ENCODE results near the gene PRR20C.
"Not testable (repeated sequence)": the region's sequence is repeated elsewhere in the genome, so short reads cannot be mapped to it uniquely, and the experiment has no call there.

The PRR20C gene

DNA sequence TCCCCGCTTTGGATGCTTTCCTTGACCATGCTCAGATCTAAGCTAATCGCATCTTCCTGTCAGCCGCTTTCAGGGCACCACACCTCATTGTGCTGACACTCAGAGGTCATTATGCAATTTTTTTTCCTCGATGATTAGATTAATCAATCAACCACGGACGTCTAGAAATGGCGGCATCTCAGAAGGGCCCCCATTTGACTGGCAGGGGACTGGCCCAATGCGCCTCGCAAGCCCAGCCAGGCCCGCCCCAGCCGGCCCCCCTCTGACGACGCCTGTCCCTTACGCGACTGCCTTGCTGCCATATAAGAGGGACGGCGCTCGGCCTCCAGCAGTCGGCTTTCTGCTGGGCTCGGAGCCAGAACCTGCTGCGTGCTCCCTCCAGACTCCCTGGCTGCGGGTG is at the start of gene PRR20C:
Gene PRR20C, plus strand, starts transcription at position 301 of the 400 bp plus-strand sequence. CDS start 387 bp downstream, outside the sequence.
- H3K4me3 Mint-ChIP-seq, H3K9me3 Mint-ChIP-seq, ATAC-seq, DNase-seq, H3K4me1 Mint-ChIP-seq, H3K27ac Mint-ChIP-seq, H3K27me3 Mint-ChIP-seq: not testable (repeated sequence)

DNA sequence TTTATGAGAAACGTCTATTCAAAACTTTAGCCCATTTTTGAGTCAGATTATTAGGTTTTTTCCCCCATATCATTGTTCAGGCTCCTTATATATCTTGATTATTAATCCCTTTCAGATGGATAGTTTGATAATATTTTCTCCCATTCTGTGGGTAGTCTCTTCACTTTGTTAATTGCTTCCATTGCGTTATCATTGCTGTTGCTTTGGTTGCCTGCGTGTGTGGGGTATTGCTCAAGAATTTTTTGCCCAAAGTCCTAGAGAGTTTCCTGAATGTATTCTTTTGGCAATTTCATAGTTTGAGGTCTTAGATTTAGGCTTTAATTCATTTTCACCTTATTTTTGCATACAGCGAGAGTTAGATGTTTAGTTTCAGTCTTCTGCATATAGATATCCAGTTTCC is 38.9 kb upstream of the PRR20C start:
- Mint-ChIP-seq H3K4me1 (no peaks in the 10 kb centered on the region), H3K4me3 (no peak overlapping the region), H3K27me3 (no peaks in the 10 kb centered on the region), H3K9me3 (peaks cover 16 to 26% of the 10 kb centered on the region in 2 donors), H3K27ac (no peak overlapping the region)
- DNase-seq, result no peak
- no peak for ATAC-seq

DNA sequence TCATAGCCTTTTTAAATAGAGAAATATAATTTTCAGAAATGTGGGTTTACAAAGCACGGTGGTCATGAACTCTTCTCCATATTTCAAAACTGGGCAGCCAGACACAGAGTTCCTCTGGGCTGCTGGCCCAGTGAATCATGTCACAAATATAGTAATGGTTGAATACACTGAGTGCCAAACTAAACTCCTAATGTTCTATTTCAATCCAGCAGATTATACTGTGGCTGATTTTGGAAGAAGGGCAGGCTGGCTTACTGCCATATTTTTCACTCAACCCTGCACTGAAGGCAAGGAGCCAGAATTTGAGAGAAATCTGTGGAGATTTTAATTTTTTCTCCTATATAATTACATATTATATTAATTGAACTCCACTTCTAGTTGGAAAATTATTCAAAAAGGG is 30.2 kb upstream of the PRR20C start:
- H3K27me3 Mint-ChIP-seq, result no peaks in the 10 kb centered on the region
- ATAC-seq, result no peak
- no peak overlapping the region for H3K27ac Mint-ChIP-seq
- no peak overlapping the region for H3K4me3 Mint-ChIP-seq
- no peak for DNase-seq
- H3K9me3 Mint-ChIP-seq, result no peaks in the 10 kb centered on the region
- H3K4me1 Mint-ChIP-seq, result no peaks in the 10 kb centered on the region

DNA sequence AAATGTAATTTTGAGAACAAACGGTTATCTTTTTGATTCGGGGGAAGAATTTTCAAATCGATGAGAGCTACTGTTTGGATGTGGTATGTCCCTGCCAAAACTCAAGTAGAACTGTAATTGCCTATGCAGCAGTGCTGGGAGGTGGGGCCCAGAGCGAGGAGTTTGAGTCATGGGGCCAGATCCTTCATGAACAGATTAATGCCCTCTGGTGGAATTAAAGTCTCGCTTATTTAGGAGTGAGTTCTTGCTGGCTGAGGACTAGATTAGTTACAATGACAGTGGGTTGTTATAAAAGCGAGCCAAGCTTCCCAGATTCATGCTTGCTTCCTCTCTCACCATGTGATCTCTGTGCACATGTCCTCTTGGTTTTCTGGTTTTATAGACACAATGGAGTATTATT is 25.0 kb upstream of the PRR20C start:
- H3K27me3 Mint-ChIP-seq, result no peaks in the 10 kb centered on the region
- no peak for ATAC-seq
- H3K9me3 Mint-ChIP-seq, result no peaks in the 10 kb centered on the region
- no peak overlapping the region for H3K4me3 Mint-ChIP-seq
- no peak overlapping the region for H3K27ac Mint-ChIP-seq
- no peak for DNase-seq
- no peaks in the 10 kb centered on the region for H3K4me1 Mint-ChIP-seq

DNA sequence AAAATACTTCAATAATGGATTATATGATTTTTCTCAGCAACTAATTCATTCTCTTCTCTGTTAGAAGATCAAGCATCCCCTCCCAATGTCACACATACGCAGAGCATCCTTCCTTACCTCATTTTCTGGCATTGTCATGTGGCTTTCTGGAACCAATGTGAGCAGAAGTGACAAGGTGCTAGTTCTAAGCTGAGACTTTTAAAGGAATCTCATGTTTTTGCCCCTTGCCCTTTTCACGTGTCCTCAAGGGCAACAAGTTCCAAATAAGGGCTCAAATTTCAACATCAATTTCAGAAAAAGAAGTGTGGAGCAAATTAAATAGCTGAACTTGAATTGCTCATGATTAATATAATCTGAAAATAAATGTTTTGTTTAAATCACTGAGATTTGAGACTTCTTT is 17.8 kb upstream of the PRR20C start:
- DNase-seq, result no peak
- Mint-ChIP-seq H3K27ac (no peak overlapping the region), H3K4me1 (no peaks in the 10 kb centered on the region), H3K9me3 (no peaks in the 10 kb centered on the region), H3K27me3 (no peaks in the 10 kb centered on the region), H3K4me3 (no peak overlapping the region)
- no peak for ATAC-seq

DNA sequence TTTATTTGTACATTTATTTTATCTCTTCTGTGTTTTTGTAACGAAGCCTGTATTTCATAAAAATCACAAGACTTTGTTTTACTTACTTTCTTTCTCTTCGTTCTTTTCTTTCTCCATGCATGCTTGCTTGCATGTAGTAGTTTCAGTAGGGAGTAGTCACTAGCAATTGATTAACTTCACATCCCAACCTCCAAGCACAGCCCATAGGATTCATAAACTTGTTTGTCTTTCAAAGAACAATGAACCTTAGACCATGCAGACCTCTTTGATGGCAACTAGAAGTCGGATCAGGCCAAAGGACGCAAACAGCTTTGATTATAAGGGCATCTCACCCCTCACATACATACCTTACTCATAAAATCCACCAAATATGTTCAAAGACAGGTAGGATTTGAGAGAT is 16.3 kb upstream of the PRR20C start:
- Mint-ChIP-seq H3K27ac (no peak overlapping the region), H3K4me3 (no peak overlapping the region), H3K27me3 (no peaks in the 10 kb centered on the region), H3K9me3 (no peaks in the 10 kb centered on the region), H3K4me1 (no peaks in the 10 kb centered on the region)
- ATAC-seq (no peak), DNase-seq (no peak)

DNA sequence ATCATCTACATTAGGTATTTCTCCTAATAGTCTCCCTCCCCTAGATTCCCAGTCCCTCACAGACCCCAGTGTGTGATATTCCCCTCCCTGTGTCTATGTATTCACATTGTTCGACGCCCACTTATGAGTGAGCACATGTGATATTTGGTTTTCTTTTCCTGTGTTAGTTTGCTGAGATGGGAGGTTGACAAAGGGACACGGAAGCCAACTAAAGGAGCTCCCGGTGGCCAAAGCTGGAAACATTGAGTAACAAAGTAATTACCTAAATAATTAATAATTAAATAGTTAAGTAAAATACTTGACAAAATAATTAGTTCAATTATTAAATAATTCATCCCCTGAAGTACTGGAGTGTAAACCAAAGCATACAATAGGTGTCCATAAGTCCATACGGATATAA is 14.9 kb upstream of the PRR20C start:
- DNase-seq (no peak), ATAC-seq (no peak)
- H3K9me3 Mint-ChIP-seq, result no peaks in the 10 kb centered on the region
- no peak overlapping the region for H3K4me3 Mint-ChIP-seq
- no peaks in the 10 kb centered on the region for H3K27me3 Mint-ChIP-seq
- no peaks in the 10 kb centered on the region for H3K4me1 Mint-ChIP-seq
- no peak overlapping the region for H3K27ac Mint-ChIP-seq

DNA sequence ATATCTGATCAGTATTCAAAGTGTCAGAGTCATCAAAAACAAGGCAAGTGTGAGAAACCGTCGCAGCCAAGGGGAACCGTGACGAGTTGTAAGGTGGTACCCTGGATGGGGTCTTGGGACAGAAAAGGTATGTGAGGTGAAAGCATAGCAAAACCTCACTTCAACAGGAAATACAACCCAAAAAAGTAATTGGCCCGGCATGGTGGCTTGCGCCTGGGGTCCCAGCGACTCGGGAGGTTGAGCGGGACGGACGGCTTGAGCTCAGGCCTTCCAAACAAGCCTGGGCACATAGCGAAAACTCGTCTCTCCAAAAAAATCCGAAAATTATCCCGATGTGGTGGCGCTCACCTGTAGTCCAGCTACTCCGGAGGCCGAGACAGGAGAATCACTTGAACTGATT is 14.1 kb upstream of the PRR20C start:
- not testable (repeated sequence) for H3K27me3 Mint-ChIP-seq, H3K4me3 Mint-ChIP-seq, H3K4me1 Mint-ChIP-seq, H3K27ac Mint-ChIP-seq, ATAC-seq, DNase-seq, H3K9me3 Mint-ChIP-seq

DNA sequence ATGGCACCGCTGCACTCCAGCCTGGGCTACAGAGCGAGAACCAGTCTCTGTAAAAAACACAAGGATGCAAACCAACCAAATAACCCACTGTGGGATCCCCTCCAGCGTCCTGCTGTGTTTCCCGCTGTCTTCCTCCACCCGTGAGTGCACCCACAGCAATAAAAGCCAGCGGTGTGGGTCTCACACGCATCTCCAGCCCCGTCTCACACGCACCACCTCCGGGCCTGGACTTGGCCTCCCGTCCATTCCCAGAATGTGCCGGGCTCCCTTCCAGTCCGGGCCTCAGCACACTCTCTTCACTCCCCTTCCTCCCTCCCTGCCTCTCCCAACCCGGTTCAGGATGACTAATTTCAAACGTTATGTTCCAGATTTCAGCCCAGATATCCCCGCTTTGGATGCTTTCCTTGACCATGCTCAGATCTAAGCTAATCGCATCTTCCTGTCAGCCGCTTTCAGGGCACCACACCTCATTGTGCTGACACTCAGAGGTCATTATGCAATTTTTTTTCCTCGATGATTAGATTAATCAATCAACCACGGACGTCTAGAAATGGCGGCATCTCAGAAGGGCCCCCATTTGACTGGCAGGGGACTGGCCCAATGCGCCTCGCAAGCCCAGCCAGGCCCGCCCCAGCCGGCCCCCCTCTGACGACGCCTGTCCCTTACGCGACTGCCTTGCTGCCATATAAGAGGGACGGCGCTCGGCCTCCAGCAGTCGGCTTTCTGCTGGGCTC is 13.5 kb upstream of the PRR20C start, which contains the start of gene PRR20A:
Gene PRR20A, plus strand, starts transcription at position 684 of the 734 bp plus-strand sequence. CDS start 387 bp downstream, outside the sequence.
- not testable (repeated sequence) for H3K4me3 Mint-ChIP-seq, DNase-seq, H3K27me3 Mint-ChIP-seq, H3K4me1 Mint-ChIP-seq, H3K9me3 Mint-ChIP-seq, H3K27ac Mint-ChIP-seq, ATAC-seq

DNA sequence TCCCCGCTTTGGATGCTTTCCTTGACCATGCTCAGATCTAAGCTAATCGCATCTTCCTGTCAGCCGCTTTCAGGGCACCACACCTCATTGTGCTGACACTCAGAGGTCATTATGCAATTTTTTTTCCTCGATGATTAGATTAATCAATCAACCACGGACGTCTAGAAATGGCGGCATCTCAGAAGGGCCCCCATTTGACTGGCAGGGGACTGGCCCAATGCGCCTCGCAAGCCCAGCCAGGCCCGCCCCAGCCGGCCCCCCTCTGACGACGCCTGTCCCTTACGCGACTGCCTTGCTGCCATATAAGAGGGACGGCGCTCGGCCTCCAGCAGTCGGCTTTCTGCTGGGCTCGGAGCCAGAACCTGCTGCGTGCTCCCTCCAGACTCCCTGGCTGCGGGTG is 6.7 kb upstream of the PRR20C start, which contains the start of gene PRR20B:
Gene PRR20B, plus strand, starts transcription at position 301 of the 400 bp plus-strand sequence. CDS start 387 bp downstream, outside the sequence.
- ATAC-seq, DNase-seq, H3K9me3 Mint-ChIP-seq, H3K27me3 Mint-ChIP-seq, H3K4me1 Mint-ChIP-seq, H3K4me3 Mint-ChIP-seq, H3K27ac Mint-ChIP-seq: not testable (repeated sequence)

DNA sequence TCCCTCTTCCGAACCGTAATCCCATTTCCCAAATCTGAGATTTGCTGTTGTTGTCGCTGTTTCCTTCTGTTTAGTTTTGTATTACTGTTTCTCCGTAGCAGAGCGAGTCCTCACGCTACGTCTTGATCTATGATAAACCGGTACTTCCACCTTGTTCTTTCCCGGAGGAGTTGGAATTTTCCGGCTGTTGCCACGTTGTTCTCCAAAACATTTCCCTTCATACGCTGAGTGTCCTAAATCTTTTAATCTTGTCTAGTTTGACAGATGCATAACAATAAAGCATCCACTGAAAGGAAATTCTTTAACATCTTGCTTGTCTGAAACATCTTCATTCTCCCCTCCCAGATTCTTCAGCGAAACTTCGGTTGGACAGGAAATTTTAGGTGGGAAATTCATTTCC is 5.8 kb upstream of the PRR20C start:
- DNase-seq, H3K27me3 Mint-ChIP-seq, ATAC-seq, H3K9me3 Mint-ChIP-seq, H3K4me3 Mint-ChIP-seq, H3K27ac Mint-ChIP-seq, H3K4me1 Mint-ChIP-seq: not testable (repeated sequence)

DNA sequence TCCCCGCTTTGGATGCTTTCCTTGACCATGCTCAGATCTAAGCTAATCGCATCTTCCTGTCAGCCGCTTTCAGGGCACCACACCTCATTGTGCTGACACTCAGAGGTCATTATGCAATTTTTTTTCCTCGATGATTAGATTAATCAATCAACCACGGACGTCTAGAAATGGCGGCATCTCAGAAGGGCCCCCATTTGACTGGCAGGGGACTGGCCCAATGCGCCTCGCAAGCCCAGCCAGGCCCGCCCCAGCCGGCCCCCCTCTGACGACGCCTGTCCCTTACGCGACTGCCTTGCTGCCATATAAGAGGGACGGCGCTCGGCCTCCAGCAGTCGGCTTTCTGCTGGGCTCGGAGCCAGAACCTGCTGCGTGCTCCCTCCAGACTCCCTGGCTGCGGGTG is 6.5 kb downstream of the PRR20C start, which contains the start of gene PRR20D:
Gene PRR20D, plus strand, starts transcription at position 301 of the 400 bp plus-strand sequence. CDS start 387 bp downstream, outside the sequence.
- H3K9me3 Mint-ChIP-seq, H3K4me3 Mint-ChIP-seq, H3K27me3 Mint-ChIP-seq, H3K4me1 Mint-ChIP-seq, H3K27ac Mint-ChIP-seq, ATAC-seq, DNase-seq: not testable (repeated sequence)

DNA sequence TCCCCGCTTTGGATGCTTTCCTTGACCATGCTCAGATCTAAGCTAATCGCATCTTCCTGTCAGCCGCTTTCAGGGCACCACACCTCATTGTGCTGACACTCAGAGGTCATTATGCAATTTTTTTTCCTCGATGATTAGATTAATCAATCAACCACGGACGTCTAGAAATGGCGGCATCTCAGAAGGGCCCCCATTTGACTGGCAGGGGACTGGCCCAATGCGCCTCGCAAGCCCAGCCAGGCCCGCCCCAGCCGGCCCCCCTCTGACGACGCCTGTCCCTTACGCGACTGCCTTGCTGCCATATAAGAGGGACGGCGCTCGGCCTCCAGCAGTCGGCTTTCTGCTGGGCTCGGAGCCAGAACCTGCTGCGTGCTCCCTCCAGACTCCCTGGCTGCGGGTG is 13.0 kb downstream of the PRR20C start, which contains the start of gene PRR20E:
Gene PRR20E, plus strand, starts transcription at position 301 of the 400 bp plus-strand sequence. CDS start 387 bp downstream, outside the sequence.
- not testable (repeated sequence) for ATAC-seq, H3K27ac Mint-ChIP-seq, H3K27me3 Mint-ChIP-seq, H3K4me1 Mint-ChIP-seq, H3K4me3 Mint-ChIP-seq, DNase-seq, H3K9me3 Mint-ChIP-seq

DNA sequence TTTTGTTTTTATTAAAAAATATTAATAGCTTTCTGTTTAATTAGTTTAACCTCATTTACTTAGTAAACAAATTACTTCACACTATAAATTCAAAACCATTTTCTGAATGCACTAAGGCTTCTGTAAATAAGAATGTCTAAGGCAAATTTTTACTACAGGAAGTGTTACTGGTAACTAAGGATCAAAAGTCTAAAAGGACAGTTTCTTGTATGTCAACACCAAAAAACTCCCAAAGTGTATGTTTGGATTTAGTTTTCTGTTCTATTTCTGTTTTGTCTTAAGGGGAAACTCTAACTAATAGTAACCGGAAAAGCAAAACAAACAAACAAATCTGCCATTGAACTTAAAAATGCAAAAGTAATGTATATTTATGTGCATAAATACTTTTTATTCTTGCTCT is 37.8 kb downstream of the PRR20C start:
- no peak overlapping the region for H3K4me3 Mint-ChIP-seq
- ATAC-seq (no peak), DNase-seq (no peak)
- no peaks in the 10 kb centered on the region for H3K4me1 Mint-ChIP-seq
- H3K27me3 Mint-ChIP-seq, result no peaks in the 10 kb centered on the region
- H3K9me3 Mint-ChIP-seq, result no peaks in the 10 kb centered on the region
- no peak overlapping the region for H3K27ac Mint-ChIP-seq
